Thyroid gland (tissue), 4 donors: ENCODE data around the gene NPNT.
A peak's percentile ranks its signal among the peaks of the same experiment; 100 is the strongest.

ENCODE experiments used
- CTCF ChIP-seq, 6 experiments: fragments of 200-600 bp in 3 of 6; fragments of 450-650 bp in 3 of 6; sonication (generic) in 3 of 6; IDR thresholded peaks; one replicate each; pipeline ENCODE4 v1.5.1; 2016 to 2019; ENCODE audit warnings: antibody characterized with exemption in 6 of 6, mild to moderate bottlenecking in 2 of 6, inconsistent platforms in 1 of 6, moderate library complexity in 1 of 6
- POLR2A ChIP-seq, 2 donors: fragments of 450-650 bp; IDR thresholded peaks; one replicate each; pipeline ENCODE4 v1.6.1; 2017; ENCODE audit warnings: antibody characterized with exemption in 2 of 2, mild to moderate bottlenecking in 2 of 2, moderate library complexity in 1 of 2

GRCh38 chr4:105896984-105897775, 1.9 kb downstream of the NPNT start:
- TF ChIP-seq CTCF (IDR thresholded peaks at IDR 0.05), result no peak
- peak in 1 of 2 donors; percentile 41 for TF ChIP-seq POLR2A (IDR thresholded peaks at IDR 0.05)
